CD4-positive, alpha-beta T cell treated with Interleukin-2 at 100 ng/mL for 4 hours (primary cell): ENCODE data around the gene CACNA1C.

Experiments used
- DNase-seq: peaks from one replicate; pipeline ENCODE4 v3.0.0-alpha.2; 2020; ENCODE audit warnings: low spot score

Gene CACNA1C

DNA sequence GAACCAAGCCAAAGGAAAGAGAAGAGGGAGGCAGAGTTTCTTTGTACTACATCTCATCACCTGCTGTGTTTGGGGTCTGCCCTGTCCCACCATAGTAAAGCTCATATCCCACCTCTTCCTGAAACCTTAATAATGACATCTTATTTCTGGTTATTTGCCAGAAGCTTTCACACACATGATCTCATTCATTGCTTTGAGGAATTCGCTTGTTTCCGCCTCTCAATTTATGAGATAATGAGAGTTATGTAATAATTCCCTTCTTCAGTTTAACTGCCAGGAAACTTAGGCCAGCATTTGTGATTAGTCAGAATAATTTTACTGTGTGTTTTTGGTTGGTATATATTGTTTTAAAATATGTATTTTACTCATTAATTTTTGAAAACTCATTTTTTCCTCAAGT lies 205.2 kb downstream of the CACNA1C start:
- DNase-seq: no peak

DNA sequence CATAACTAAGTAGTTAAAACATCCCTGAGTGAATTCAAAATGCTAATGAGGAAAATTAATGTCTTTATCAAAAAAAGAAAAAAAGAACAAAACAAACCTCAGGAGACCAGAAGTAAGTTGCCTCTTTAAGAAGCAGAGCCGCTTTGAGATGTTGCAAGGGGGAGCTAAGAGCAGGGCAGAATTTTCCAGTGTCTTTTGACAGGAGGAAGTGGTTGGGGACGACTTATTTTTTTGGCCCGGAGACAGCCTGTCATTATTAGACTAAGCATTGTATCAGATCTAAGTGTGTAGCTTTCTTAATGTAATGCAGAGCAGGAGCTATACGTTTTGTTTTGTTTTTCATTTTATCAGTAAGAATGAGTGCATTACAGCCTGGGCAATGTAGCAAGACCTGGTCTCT lies 206.6 kb downstream of the CACNA1C start:
- no peak for DNase-seq

DNA sequence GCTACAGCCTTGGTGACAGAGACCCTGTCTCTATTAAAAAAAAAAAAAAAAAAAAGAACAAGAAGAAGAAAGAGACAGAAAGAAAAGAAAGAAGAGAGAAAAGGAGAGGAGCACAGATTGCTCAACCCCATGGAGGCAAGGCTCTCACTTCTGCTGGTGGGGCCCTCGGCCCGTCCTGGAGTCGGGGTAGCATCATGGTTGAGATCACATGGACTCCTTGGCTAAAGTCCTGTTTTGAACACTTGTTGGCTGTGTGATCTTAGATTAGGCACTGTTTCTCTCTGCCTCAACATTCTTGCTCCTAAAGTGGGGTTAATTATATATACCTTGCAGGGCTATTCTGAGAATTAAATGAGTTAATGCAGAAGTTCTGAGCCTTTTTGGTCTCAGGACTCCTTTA lies 207.7 kb downstream of the CACNA1C start:
- DNase-seq: no peak

DNA sequence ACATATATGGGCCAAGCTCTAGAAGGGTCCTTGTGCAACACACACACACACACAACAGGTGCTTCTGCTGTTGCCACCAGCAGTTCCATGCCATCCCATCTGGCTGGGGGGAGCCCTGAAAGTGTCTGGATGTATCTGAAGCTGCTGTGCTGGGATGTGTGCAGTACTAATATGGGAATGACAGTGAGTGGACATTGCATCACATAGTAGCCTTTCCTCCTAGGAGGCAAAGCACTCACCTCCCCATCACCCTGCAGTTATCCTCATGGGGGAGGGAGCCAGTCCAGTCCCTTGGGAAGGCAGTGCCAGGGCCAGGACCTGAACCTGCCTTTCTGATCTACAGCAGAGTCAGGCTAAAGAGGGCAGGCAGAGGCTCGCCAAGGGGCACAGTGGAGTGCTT lies 208.9 kb downstream of the CACNA1C start:
- no peak for DNase-seq

DNA sequence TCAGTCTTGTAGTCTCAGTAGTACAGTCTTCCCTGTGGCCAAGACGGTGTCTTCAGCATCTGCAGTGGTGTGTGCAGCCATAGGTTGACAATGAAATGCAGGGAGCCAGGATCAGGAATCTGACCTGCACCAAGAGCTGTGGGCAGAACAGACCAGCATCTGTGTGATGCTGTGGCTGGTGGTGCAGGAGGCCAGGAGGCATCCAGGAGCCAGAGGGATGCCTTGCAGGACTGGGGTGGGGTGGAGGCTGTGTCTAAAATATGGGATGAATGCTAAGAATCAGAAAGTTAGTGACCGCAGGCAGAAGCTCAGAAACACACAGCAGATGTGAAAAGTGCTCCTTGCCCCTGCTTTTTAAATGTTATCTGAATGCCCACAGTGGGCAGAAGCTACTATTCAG lies 209.7 kb downstream of the CACNA1C start:
- DNase-seq: no peak

DNA sequence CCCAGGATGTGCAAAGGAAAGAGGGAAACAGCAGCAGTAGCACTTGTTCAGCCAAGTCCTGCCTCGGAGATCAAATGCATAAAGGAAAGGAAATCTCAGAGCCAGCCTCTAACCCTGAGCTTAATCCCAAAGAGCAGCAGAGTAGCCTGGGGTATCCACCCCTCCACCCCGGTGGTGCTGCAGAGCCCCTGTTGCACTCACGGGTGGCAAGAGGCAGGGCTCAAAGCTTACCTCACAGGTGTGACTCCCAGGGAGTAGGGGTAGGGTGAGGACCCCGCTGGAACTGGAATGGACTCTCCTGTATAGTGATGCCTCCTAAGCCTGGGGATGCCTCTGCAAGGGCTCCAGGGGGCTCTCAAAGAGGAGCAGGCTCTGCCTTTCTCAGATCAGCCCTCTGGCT lies 211.1 kb downstream of the CACNA1C start:
- no peak for DNase-seq

DNA sequence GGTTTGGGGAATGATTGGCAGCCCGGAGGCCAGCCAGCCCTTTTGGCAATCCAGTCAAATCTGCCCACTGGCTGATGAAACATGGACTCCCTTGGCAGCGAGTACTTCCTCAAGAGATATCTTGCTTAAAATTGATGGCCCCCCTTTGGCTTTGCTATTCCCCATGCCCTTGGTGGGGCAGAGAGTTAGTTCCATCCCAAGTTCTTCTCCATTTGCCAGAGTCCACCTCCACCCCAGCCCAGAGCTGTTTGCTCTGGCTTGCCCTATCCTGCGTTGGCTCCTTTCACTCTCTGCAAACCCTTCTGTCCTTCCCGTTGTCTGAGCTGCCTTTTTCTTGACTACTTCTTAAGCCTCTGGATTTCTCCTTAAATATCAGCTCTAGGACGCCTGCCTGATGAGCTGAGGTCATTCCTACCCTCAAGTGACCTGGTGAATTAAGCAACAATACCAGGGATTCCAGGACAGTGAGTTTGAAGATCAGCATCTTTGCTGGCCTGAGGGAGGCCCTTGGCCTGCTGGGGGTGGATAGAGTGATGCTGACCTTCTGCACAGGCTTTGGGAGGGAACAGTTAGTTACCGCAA lies 212.0 kb downstream of the CACNA1C start:
- no peak for DNase-seq

DNA sequence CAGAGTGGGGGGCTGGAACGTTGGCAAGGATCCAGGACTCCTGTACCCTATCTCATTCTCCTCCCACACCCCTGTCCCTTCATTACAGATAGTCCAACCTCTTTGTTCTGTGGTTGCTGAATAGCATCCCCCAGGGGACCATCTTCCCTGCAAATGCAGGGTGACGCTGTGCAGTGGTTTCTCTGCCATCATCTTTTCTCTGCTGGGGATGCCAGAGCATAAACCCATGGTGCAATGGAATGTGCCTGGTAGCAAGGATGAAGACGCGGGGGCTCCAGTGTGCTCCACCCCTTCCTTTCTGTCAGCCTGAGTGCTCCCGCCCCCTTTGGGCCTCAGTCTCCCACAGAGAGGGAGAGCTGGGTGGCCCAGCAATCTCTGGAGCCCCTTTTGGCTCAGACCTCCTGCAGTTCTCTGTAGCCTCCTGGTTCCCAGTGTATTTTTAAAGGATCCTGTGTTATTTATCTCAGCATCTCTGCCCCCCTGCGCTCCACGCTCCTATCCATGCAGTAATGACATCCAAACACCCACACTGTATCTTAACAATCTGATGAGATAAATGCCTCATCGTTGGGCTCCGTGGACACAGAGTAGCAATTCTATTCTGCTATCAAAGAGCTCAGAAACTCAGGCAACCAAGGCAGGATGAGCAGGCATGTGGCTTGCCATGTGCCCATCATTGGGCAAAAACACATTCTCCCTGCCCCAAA lies 212.8 kb downstream of the CACNA1C start:
- DNase-seq: no peak

DNA sequence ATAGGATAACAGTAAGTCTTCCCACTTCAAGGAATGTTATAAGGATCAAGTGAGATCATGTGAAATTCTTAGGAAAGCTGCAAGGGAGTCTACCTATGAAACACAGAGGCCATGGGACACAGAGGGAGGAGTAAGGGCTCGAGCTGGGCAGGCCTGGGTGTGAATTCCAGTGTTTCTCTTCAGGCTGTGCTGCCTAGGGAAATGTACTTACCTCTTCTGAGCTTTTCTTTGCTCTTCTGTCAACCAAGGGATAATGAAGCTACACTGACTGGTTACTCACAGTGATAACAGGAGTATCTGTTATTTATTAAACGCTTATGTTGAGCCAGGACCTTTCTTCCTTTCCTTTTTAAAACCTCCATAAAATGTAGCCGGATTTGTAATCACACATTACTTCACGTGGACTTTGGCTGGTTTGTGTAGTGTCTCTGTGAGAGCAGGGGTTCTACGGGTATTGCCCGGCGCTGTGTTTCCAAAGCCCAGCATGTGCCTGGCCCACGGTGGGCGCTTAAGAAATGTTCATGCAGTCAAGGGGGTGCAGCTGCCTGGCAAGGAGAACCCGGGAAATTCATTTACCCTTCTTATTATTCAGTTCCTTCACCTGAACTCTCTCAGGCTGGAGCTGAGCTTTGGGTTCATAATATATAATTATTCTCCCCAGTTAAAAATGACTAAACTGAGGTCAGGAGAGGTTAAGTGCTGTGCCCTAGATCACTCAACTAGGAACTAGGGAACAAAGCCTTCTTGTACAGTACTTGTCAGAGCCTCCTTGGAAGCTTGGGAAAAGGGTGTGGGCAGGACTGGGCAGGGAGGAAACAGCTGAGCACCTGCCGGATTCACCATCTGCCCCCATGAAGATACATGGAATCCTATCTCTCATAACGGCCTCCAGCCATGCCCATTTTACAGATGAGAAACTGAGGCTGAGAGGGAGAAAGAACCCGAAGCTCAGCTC lies 214.2 kb downstream of the CACNA1C start:
- DNase-seq: no peak

DNA sequence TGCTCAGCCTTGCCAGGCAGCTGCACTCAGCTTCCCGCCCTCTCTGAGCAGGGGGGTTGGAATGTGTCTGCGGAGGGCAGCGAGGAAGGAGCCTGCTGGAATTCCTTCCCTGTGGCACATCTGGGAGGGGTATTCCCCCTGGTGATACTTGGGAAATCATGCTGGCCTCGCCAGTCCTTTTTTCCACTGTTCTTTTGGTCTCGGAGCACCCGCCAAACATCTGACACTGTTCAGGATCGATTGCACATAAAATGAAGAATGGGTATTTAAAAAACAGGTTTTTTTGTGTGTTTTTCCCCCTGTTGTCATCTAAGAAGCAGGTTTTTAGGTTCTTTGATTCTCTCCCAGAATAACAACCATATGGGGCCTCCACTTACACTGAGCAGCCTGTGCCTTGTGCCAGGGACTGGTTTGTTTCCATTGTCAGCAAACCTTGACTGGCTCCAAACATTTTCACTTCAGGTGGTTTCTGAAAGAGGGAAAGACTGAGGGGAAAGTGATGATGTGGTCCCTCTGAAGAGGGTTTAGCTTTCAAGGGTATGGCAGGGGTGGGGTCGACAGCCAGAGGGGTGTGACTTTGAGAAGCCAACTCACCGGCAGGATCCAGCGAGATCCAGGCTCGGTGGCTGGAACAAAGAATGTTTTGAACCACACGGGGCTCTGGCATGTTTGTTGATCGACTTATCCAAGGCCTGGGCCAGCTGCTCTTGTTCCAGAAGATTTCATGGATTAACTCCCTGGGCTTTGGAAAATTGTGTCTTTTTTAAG lies 215.1 kb downstream of the CACNA1C start:
- DNase-seq: no peak

DNA sequence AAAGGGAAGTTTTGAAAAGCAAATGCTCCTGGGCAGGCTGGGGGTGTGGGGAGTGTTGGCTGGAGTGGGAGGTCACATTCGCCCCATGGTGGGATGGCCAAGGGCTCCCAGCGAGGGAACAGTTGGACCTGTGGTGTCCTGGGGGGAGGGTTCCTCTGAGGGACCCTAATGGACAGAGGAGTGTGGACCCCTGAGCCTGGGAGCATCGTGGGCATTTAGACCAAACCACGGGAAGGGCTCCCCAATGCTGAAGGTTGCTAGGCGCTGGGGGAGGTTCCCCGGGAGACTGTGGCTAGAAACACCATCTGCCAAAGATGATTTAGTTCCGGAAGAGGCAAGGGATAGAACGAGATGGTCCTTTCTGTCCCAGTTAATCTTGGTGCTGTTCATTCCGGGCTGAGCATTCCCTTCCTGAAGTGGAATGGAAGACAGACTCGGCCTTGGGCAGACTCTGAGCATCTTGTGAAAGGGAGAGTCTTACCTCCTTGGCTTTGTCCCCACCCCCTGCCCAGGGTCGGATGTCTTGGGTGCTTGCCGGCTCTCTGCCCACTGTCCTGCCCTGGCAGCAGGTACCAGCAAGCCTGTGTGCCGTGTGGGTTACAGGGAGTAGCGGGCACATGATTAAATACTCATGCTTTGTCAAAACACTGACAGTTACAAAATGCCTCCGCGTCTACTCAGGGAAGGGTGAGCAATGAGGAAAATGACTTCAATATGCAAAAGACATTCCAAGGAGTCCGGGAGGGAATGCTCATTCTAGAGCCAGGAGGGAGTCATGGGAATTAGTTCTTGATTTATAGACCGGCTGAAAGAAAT lies 215.9 kb downstream of the CACNA1C start:
- no peak for DNase-seq

DNA sequence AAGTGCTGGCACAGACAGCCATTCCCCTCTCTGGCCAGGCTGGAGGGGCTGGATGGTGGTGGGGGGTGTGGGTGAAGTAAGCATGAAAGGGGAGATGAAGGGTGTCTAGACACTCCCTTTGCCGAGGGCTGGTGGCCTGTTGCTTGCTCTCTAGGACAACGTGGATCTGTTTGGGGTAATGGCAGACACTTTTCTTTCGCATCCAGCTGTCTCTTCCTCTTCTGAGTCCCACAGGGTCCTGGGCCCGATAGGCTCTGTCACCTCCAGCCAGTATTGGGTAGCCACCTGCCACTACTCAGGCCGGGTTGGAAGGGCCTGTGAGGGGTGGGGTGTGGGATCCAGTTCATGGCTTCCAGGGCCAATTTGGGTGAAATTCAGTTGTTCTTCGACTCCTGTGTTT lies 218.1 kb downstream of the CACNA1C start:
- no peak for DNase-seq

DNA sequence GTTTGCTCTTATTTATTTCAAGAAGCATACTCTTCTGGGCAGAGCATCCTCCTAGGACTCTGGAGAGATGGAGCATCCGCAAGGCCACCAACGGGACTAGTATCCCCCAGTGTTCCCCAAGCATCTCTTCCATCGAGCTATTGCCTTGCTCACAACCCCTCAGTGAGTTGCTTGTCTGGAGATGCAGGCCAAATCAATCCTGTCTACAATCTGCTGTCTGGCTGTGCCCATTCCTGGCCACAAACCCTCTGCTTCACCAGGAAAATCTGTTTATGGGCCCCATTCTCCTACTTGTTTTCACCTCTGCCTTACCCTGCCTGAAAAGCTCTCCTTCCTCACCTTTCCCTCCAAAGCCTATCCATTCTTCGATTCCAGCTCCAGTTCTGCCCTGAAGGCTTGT lies 219.2 kb downstream of the CACNA1C start:
- no peak for DNase-seq

DNA sequence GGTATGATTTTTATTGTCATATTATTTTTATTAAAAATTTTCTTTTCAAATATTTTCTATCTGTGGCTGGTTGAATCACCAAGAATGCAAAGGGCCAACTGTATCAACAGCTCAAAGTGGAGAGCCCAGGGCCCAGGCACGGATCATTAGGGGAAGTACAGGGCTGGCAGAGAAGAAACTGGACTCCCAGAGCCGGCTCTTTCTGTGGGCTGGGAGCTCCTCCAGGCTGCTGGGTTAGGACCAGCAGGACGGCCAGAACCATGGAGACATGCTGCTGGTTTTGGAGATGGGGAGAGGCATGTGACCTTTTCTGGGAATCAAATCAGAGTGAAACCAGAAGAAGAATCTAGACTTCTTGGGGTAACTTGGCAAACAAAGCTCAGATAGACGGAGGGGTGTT lies 220.5 kb downstream of the CACNA1C start:
- no peak for DNase-seq

DNA sequence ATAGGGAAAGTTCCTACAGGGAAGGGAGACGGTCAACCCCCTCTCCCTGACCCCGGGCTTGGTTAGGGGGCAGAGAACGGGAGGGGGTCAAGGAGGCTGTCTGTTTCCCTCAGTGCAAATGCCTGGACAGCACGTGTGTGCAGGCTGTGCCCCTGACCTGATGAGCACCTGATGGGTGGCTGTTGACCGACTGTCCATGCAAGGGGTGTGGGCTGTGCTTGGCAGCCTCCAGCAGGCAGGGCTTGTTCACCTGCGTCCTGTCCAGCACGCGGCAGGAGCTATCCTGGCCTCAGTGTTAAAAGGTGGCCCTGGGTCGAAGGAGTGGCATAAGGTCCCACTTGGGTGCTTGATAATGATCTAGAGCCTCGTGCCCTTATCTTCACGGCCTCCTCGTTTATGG lies 221.0 kb downstream of the CACNA1C start:
- DNase-seq: no peak

DNA sequence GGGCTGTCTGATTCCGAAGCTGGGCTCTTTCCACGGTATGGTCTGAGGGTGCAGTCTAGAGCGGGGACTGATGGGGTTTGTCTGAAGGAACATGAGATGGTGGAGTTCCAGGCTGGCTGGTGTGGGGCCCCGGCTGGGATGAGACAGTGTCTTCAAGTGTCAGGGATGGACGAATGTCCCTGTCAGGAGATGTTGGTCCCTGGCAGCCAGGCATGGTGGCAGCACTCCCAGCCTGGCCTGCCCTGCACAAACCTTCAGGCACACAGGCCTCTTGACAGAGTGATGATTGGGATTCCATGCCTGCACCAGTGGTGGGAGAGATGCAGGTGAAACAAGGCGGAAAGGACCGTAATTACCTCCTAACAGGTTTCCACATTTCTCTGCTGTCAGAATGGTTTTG lies 221.9 kb downstream of the CACNA1C start:
- no peak for DNase-seq

DNA sequence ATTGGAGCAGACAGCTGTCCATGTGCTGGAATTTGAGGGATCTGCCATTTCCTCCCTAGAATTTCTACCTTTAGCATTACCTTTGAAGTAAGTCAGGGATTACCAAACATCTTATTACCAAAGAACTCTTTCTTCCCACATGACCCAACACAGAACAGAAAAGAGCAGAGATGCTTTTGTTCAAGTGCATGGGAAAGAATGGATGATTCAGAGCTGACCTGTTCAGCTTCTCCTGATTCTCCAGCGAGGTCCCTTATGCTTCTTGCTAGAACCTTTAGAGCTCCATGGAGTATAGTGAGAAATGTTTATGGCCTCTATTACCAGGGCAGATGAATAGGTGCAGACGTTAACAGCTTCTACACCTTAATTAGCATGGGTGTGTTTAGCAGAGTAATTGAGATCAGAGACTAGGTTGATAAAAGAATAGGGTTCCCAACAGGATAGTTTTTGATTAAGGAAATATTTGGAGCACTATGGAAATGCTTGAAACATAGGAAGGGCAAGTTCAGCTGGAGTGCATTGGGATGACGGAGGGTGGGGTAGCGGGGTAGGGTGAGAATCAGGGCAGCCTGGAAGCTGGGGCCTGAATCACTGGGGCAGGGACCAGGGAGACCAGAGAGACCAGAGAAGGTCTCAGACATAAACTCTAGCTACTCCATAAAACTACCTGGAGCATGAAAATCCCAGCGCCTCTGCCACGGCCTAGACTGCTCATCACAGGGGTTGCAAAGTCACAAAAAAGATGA lies 223.7 kb downstream of the CACNA1C start:
- DNase-seq: no peak

DNA sequence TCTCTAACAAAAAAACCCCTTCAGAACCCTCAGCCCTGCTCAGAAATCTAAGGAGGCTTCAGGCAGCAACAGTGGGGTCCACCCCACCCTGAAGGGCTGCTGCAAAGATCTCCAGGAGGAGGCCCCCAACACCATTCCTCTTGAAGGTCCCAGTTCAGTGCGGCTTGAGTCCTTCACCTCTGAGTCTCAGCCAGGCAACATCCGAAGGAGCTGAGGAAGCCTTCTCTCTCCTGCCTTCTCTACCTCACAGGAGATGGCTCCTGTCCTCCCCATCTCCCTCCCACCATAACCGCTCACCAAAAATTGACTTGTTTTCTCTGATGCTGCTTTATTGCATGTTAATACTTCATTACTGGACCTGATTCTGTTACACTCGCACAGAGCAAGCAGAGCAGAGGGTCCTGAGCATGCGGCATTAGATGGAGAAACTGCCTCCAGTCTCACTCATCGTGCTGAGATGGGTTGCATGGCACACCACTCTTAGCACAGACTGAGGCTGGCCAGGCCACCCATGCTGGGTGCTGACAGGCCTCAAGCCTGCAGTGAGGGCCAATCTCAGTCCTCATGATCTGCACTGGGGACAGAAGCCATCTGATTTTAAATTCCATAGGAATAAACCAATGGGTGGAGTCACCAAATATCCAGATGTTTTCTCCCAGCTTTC lies 224.8 kb downstream of the CACNA1C start:
- DNase-seq: no peak

DNA sequence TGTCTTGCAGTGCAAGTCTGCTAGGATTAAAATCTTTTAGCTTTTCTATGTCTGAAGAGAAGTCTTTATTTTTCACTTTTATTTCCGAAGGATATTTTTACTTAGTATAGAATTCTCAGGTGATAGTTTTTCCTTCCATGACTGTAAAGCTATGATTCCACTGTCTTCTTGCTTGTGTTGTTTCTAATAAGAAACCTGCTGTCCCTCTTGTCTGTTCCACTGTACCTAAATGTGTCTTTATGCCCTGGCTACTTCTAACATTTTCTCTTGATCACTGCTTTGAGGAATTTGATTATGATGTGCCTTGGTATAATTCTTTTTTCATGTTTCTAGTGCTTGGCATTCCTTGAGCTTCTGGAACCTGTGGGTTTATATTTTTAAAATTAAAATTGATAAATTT lies 228.7 kb downstream of the CACNA1C start:
- no peak for DNase-seq

DNA sequence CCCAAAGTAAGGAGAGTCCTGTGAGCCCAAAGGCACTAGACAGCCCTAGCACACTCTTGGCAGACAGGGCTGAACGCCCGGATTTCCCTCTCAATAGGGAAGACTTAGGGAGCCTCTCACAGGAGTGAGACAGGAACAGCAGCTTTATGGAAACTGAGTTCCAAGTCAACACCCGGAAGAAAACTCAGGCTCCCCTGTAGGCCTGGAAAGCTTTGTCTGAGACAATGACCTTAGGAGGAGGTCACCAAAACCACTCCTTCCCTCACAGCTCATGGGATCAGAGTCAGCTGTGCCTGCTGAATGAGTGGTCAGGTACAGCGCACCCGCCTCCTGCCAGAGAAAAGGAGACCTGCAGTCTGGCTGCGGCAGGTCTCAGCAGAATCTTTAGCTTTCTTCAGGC lies 229.5 kb downstream of the CACNA1C start:
- no peak for DNase-seq
